ENCODE data around the gene NSFL1C. TPM values are rescaled to one million over a fixed set of nuclear protein-coding genes. Genes with fewer than 3 reads are reported as not detected.

NSFL1C gene
- polyA plus RNA-seq, 12 donors: 61.3 to 75.1 (median 66.6) TPM; not detected in 1

DNA sequence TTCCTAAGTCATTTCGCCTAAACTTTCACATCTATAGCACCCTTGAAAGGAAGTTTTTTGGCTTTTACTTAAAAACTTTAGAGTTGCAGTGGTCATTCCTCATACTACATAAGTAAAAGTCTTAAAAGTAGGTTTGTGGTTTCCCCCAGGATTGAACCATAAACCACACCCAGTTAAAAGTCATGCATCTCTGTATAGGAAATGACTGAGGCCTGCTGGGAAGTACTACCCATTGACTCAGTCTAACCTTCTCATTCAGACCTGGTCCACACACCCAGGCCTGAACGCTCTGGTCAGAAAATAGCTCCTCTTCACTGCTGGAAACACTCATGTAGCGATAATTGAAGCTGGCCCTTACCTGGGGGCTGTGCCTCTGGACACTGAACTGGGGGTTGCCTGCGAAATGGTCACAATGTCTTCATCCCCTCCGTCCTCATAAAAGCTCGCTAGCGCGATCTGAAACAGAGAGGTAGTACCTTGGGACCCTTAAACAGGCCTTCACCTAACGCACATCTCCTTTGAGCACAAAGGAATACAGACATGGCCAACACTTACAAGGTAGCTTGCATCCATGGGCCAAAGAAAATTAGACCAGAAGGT is 2.6 kb downstream of the NSFL1C start:
- DNase-seq: no peak

DNA sequence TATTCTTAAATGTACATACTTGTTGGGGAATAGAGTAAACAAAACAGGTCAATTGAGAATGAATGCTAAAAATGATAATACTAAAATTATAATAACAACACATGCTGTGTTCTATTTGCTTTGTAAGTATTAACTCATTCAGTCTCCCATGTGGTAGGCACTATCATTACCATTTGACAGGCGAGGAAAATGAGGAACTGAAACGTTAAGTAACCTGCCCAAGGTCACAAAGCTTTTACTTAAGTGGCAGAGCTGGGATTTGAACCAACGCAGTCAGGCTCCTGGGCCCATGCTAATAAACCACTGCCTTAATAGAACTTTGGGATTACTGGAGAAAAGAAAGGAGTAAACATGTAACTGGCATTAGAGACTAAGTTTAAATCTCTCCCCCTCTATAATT is 3.8 kb downstream of the NSFL1C start:
- no peak for DNase-seq

DNA sequence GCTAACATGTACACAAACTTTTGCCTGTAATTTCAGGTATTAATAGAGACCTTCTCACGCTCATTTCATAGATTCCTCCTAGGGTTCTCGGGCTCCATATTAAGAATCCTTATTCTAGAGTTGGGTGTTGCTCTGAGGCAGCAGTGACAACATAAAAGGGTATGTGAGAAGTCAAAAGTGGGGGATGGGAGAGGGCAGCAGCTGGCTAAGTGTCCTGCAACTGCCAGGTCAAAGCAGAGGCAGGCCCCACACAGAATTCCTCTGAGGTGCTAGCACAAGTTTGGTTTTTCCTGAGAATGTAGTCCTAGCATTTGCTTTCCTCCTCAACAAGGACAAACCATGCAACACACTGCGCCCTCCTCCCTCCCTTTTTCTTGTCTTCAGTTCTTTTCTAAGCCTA is 4.6 kb downstream of the NSFL1C start:
- DNase-seq: no peak

DNA sequence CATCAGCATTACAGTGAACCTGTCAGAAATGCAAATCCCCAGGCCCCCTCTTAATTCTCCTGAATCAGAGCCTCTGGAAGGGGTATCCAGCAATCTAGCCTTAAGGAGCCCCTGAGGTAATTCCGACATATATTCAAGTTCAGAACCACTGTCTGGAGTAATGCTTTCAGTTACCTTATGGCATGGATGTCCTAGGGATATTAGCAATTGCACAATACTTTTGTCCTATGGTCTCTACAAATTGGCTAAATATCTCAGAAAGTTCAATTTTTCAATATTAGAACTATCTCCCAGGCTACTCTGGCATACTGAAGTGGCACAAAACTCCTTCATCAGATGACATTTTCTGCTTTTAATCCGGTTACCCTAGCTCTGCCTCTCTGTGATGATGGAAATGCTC is 6.4 kb downstream of the NSFL1C start:
- DNase-seq: no peak

DNA sequence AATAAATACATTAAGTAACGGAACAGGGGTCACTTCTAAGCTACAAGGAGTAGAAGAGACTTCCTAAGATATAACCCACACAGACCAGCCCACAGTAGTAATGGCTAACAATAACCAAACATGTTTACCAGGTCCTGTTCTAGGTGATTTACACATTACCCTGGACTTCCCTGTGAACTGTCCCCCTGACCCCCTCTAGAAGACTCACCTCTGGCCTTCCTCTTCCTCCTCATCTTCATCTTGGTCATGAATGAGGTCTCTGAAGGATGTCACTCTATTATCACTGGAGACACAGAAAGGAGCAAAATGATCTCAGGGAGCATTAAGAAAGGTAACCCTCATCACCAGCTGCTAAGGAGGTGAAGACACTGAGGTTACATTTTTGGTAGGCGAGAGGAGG is 8.7 kb downstream of the NSFL1C start:
- no peak for DNase-seq

DNA sequence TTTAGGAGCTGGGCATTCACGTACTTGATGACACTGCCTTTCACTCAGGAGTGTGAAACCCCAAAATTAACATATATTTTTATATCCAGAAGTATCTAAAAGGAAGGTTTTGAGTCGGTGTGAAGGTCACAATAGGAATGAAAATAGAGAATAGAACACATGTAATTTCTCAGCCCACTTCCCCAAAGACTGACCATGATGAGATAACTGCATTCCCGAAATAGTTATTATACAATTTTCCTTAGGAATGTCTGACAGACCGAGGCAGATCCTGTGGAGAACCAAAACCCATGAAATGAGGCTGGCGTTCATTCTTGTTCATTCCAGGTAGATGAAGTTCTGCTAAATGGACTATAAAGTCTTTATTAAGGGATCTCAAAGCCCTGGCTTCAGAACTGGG is 10.3 kb downstream of the NSFL1C start:
- DNase-seq: no peak

DNA sequence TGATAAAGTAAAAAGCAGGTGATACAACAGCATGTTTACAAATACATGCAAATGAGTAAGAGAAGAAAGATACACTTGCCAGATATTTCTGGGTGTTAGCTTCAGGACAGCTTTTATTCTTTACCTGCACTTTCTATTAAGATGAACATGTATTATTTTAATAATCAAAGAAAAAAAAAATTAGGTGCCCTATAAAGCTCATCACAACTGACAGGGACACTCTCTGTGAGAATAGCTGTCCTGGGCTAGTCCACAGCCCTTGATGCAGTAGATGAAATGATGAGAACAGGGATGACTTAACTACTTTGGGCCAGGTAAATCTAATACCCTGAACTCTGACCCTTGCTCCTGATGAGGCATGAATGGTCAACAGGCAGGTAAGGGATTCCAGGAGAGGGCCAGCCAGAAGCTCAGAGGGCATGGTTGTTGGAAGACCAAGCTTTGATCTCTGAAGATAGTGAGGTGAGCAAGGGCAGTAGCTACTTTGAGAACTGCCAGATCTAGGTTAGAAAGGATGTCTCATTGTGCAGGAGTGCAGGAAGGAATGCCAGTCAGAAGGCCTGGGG is 15.6 kb downstream of the NSFL1C start:
- no peak for DNase-seq

DNA sequence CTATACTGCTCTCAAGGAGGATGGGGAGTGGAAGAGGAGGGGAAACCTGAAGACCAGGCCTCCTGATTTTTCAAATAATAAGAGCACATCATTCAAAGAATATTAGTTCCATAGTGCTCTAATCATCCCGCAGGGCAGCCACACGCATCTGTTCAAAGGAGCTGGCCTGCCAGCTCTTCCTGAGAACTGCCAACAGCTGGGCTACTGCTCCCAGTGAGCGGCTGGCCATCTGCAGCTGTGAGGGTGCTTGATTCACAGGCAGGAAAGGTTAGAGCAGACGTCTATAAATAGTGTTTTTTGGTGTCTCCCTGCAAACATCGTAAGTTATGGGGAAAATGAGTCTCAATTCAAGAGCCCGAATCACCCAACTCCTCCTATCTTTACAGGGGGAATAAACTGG is 17.3 kb downstream of the NSFL1C start:
- DNase-seq: no peak

DNA sequence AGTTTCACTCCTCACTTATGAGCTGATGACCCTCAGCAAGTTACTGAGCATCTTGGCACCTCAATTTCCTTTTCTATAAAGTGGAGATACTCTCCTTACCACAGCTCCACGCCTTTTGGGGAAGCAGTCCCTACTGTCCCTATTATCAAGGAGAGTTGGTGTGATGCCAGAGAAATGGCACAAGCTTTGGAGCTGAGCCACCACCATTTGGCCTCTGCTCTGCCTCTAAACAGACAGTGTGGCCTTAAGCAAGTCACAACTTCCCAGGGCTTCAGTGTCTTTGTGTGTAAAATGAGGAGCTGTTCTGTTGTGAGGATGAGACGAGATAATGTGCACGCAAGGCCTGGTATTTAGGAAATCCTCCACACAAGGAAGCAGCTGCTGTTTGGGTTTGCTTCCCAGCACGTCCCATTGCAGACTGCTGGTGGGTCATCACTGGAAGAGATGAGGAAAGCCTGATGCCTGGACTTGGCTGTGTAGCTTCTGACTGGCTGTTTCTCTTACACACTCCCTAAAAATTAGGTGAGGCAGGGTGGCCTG is 18.5 kb downstream of the NSFL1C start:
- no peak for DNase-seq

DNA sequence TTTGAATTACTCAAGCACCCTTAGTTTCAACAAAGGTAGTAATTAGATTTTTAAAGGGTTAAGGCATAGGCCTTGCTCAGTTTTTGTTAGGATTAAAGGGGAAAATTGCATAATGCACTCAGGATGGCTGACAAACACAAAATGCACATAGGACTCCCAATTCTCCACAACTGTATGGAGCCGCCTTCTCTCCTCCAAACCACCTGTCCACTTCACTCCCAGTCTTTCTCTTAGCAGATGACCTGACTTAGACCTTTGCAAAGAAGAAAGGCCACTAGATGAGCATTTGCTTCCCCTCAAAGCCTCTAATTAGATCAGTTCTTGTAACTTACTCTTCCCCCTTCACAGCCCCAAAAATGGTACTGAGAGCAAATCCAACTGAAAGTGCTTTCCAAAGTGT is 20.1 kb downstream of the NSFL1C start:
- DNase-seq: no peak

DNA sequence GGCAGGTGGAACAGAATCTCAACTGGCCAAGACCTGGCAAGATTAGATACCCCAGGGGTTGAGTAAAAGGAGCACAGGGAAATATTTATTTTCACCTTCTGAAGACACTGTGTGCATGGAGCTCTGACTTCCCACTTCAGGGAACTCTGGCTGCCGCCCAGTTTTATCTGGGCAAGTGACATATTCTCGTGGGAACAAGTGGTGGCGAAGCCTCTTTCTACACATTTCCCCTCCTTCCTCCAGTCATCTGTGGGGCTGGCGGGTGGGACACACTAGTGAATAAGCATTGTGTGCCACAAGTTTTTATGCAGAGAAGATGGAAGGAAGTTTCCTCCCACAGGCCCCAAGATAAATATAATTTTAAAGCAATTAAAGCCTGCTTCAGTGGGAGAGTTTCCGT is 23.6 kb downstream of the NSFL1C start:
- no peak for DNase-seq

DNA sequence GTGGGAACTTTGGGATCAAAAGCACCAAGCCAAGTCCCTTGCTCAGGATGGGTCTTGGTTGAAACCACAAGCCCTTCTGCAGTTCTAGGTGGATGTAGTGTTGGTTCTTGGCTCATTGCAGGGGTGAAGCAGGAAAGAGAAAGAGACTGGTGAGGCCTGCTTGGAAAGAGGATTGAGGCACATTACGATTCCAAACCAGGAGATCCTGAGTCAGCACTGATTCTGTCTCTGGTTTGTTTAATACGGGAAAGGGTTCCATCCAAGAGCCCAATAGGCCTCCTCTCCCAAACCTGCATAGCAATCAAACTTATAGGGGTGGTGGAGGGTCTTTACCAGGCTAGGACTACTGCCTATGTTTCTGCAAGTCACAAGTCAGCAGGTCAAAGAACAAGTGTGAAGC is 24.3 kb downstream of the NSFL1C start:
- DNase-seq: no peak

DNA sequence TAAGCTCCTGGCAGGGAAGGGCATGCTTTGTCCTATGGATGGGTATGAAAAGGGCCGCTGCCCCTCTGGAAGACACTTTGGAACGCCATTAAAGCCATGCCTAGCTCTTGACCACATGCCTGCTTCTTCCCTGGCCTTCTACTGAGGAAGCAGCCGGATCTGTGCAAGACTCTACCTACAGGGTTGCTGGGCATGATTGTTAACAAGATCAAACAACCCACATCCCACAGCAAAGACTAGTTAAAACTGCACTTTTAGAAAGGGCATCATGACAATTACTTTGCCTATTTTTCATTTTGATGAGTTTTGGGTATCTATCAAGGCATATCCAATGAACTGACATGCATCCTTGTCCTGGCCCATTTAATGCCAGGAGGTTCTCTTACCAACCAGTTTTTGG is 25.5 kb downstream of the NSFL1C start:
- no peak for DNase-seq

DNA sequence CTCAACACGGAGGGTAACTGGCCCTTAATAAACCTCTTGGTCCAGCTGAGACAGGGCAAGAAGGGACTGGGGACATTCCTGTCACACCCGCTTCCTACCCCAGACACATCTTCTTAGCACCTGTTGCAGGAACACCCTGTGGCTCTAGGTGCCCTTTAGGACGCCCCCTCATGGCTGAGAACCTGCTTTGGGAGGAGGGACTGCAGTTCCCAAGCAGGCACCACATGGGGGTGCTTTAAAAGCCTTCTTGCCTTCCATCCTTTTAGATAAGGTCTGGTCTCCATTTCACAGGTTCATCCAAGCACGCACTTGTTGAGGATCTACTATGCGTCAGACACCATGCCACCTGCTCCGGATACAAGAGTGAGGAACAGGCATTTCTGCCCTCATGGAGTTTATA is 26.6 kb downstream of the NSFL1C start:
- DNase-seq: no peak

DNA sequence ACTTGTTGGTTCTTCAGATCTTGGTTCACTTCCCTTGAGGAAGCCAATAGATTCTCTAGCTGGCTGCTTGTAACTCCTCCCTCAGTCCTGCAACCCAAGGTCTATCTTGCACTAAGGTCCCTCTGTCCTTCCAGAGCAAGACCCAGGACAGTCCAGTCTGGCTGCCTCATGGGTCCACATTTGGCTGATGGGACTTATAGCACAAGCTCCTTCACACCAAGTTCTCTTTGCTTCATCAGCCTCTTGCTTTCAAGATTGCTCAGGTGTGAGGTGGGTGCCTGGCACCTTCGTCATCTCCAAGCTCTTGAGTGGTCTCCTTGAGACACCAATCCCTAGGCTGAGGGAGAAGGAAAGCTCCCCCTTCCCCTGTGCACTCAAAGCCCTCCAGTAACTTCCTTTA is 28.3 kb downstream of the NSFL1C start:
- no peak for DNase-seq

DNA sequence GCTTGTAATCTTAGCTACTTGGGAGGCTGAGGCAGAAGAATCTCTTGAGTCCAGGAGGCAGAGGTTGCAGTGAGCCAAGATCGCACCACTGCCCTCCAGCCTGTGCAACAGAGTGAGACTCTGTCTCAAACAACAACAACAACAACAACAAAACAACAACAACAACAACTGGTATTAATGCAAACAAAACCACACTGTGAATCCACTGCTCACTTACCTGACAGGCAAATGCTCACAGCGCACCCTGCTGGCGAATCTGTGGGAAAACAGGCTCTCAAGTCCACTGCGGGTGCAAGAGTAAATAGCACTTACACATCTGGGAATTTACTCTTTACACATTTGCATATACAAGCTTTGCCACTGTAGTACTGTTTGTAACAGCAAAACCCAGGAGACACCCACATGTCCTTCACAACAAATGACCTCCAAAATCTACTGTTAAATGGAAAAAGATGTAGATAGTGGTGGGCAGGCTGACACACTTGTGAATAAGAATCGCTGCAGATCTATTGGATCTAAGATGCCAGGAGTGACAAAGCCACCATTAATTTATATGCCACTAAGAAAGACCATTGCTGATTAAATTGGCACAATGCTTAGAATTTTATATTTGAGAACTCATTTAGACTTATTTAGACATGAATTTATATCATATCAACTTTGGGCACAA is 29.3 kb downstream of the NSFL1C start:
- DNase-seq: peak; percentile 59

DNA sequence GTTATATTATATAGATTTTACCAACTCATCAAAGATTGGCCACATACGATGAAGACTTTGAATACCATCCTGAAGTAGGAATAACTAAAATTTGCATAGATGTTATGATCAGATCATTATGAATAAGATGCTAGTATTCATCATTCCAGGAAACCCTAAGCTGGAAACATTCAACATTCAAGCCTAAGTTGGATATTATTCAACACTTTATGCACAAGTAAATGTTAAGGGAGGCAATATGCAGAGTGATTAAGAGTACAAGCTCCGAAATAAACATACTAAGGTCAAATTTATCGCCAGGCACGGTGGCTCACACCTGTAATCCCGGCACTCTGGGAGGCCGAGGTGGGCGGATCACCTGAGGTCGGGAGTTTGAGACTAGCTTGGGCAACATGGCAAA is 30.4 kb downstream of the NSFL1C start:
- DNase-seq: no peak

DNA sequence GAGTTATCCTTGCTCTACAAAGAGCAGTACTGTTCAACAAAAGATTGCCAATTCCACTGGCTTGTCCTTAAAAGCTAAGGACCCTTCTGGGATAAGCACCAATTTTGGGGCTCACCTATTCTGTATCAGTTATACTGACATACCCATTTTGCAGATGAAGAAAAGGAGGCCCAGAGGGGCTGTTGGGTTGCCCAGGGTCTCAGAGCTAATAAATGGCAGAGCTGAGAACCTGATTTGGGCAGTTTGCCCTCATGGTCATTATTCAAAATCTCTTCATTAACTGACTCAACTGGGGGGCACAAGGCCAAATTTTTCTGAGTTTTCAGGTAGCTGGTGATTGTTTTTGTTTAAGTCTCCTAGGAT is 31.3 kb downstream of the NSFL1C start:
- DNase-seq: no peak

DNA sequence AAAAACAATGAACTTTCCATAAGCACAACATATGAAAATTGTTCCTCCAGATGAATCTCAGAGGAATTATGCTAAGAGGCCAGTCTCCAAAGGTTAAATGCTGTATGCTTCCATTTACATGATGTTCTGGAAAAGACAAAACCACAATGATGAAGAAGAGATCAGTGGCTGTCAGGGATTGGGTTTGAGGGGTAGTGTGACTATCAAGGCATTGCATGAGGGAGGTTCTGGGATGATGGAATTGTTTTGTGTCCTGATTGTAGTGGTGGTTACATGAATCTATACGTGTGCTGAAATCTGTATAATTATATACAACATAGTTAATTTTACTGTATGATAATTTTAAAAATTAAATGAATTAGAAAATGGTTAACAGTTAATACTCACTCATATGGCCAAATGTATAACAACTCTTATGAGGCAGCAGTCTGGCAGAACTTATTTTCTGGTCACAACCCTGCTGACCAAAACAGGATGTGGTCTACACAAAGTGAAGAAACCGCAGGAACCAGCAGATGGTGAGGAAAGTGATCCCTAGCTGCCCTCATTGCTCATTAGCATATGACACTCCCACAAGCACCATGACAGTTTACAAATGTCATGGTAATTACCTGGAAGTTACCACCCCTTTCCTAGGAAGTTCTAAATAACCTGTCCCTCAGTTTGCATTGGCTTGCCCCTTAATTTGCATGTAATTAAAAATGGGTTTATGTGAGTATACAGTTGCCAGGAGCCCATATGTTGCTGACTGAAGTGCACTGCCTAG is 31.9 kb downstream of the NSFL1C start:
- DNase-seq: peak; percentile 25

DNA sequence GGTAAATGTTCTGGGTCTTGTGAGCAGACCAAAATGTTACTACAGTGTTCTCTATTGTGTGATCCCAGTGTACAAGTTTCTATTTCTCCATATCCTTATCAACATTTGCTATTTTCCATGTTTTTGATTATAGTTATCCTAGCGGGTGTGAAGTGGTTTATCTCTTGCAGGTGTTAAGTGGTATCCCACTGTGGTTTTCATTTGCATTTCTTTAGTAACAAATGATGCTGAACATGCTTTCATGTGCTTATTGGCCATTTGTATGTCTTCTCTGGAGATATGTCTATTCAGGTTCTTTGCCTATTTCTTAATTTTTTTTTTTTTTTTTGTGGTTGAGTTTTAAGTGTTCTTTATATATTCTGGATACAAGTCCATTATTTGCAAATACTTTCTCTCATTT is 35.5 kb downstream of the NSFL1C start:
- no peak for DNase-seq

DNA sequence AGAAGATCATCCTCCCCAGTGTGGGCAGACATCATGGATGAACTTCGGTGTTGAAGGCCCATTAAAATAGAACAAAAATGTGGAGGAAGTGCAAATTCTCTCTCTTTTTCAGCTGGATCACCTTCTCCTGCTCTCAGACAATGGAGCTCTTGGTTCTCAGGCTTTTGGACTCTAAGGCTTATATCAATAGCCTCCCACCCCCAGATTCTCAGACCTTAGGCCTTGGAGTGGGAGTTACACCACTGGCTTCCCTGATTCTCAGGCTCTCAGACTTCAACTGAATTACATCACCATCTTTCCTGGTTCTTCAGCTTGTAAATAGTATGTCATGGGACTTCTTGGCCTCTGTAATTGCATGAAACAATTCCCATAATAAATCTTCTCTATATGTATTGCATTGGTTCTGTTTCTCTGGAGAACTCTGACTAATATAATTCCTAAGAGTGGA is 36.6 kb downstream of the NSFL1C start:
- DNase-seq: no peak

DNA sequence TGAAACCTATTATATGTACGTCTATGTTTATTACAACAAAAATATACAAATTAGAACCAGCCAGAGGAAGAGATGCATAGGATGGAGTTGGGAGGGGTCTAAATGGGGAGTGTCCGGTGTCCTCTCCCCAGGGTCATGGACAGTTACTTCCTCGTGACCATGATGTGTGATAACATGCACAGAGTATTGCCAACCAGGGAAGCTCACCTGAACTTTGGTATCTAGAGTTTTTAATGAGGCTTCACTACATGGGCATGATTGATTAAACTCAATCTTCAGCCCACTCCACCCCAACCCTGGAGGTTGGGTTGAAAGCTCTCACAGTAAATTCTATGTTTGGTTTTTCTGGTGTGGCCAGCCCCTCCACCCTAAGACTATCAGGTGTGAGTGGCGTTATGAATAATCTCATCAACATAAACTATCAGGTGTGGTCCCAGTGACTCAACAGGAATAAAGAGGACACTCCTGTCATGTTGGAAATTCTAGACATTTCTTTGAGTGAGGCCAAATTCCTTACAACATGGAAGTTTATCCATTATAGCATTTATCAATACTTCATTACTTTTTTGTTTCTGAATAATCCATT is 37.4 kb downstream of the NSFL1C start:
- no peak for DNase-seq

Measured in muscle of arm (tissue), 12 donors.